ENCODE results near the gene PRSS33.

PRSS33 gene

GRCh38 chr16:2798723-2799204 is 11.4 kb upstream of the PRSS33 start:
- DNase-seq (ENCODE audit: extremely low spot score): no peak
- TF ChIP-seq ELF4 (IDR thresholded peaks at IDR 0.05): no peak
- no peak for TF ChIP-seq HDGF (IDR thresholded peaks at IDR 0.05; ENCODE audit: borderline replicate concordance)
- no peak for TF ChIP-seq PKNOX1 (IDR thresholded peaks at IDR 0.05)
- no peak for TF ChIP-seq SP1 (IDR thresholded peaks at IDR 0.05)
- no peak for TF ChIP-seq FOXA1 (IDR thresholded peaks at IDR 0.05)
- no peak for TF ChIP-seq L3MBTL2 (conservative IDR thresholded peaks at IDR 0.05)
- TF ChIP-seq FOXK2 (IDR thresholded peaks at IDR 0.05): no peak
- TF ChIP-seq BHLHE40 (IDR thresholded peaks at IDR 0.05; ENCODE audit: borderline replicate concordance): no peak
- no peak for TF ChIP-seq ZNF384 (IDR thresholded peaks at IDR 0.05)
- TF ChIP-seq LEF1 (IDR thresholded peaks at IDR 0.05; ENCODE audit: borderline replicate concordance): no peak
- TF ChIP-seq CTBP1 (IDR thresholded peaks at IDR 0.05; ENCODE audit: borderline replicate concordance): no peak
- no peak for TF ChIP-seq TARDBP (IDR thresholded peaks at IDR 0.05)
- no peak for TF ChIP-seq FOXM1 (IDR thresholded peaks at IDR 0.05; ENCODE audit: borderline replicate concordance)
- no peak for TF ChIP-seq NFRKB (IDR thresholded peaks at IDR 0.05)
- TF ChIP-seq ARNT (IDR thresholded peaks at IDR 0.05): no peak
- TF ChIP-seq SUZ12 (IDR thresholded peaks at IDR 0.05): no peak
- CTCF ChIA-PET: no interaction called here
- POLR2A ChIA-PET: interaction anchor here (1.2 to 1.5 kb wide), 2 partner anchors 21 to 47 kb away, joined by 4 to 6 read pairs; partner anchors contain the start of gene SRRM2

GRCh38 chr16:2795395-2796143 is 8.2 kb upstream of the PRSS33 start:
- TF ChIP-seq FOXK2 (IDR thresholded peaks at IDR 0.05): no peak
- no peak for TF ChIP-seq FOXM1 (IDR thresholded peaks at IDR 0.05; ENCODE audit: borderline replicate concordance)
- no peak for TF ChIP-seq ZNF384 (IDR thresholded peaks at IDR 0.05)
- TF ChIP-seq ELF4 (IDR thresholded peaks at IDR 0.05): no peak
- TF ChIP-seq L3MBTL2 (conservative IDR thresholded peaks at IDR 0.05): no peak
- ChIA-PET CTCF (no interaction called here), POLR2A (interaction anchor here (1.2 kb wide), 1 partner anchor 43 kb away, joined by 4 read pairs; the partner anchor contains the start of gene SRRM2)
- no peak for DNase-seq (ENCODE audit: extremely low spot score)

GRCh38 chr16:2792940-2793339 is 5.6 kb upstream of the PRSS33 start:
- no peak for TF ChIP-seq PKNOX1 (IDR thresholded peaks at IDR 0.05)
- no peak for TF ChIP-seq FOXM1 (IDR thresholded peaks at IDR 0.05; ENCODE audit: borderline replicate concordance)
- TF ChIP-seq FOXA1 (IDR thresholded peaks at IDR 0.05): no peak
- no peak for TF ChIP-seq ZNF384 (IDR thresholded peaks at IDR 0.05)
- no peak for TF ChIP-seq ELF4 (IDR thresholded peaks at IDR 0.05)
- no peak for TF ChIP-seq SUZ12 (IDR thresholded peaks at IDR 0.05)
- no peak for TF ChIP-seq LEF1 (IDR thresholded peaks at IDR 0.05; ENCODE audit: borderline replicate concordance)
- TF ChIP-seq HDGF (IDR thresholded peaks at IDR 0.05; ENCODE audit: borderline replicate concordance): no peak
- no peak for TF ChIP-seq NFRKB (IDR thresholded peaks at IDR 0.05)
- no peak for TF ChIP-seq ARNT (IDR thresholded peaks at IDR 0.05)
- TF ChIP-seq BHLHE40 (IDR thresholded peaks at IDR 0.05; ENCODE audit: borderline replicate concordance): no peak
- no peak for TF ChIP-seq TARDBP (IDR thresholded peaks at IDR 0.05)
- TF ChIP-seq L3MBTL2 (conservative IDR thresholded peaks at IDR 0.05): no peak
- TF ChIP-seq FOXK2 (IDR thresholded peaks at IDR 0.05): no peak
- no peak for TF ChIP-seq CTBP1 (IDR thresholded peaks at IDR 0.05; ENCODE audit: borderline replicate concordance)
- no peak for TF ChIP-seq SP1 (IDR thresholded peaks at IDR 0.05)
- POLR2A ChIA-PET: interaction anchor here (3.9 kb wide), 1 partner anchor 15 kb away, joined by 23 read pairs; the partner anchor contains the start of gene ELOB
- DNase-seq (ENCODE audit: extremely low spot score): no peak
- CTCF ChIA-PET: interaction anchor here (0.6 kb wide), 1 partner anchor 82 kb away, joined by 7 read pairs; no protein-coding TSS in a partner anchor

GRCh38 chr16:2791174-2791573 is 3.8 kb upstream of the PRSS33 start:
- CTCF ChIA-PET: no interaction called here
- no peak for DNase-seq (ENCODE audit: extremely low spot score)
- POLR2A ChIA-PET: interaction anchor here (3.9 kb wide), 1 partner anchor 13 kb away, joined by 23 read pairs; the partner anchor contains the start of gene ELOB
- TF ChIP-seq ELF4 (IDR thresholded peaks at IDR 0.05) (no peak), SP1 (IDR thresholded peaks at IDR 0.05) (no peak), PKNOX1 (IDR thresholded peaks at IDR 0.05) (no peak), LEF1 (IDR thresholded peaks at IDR 0.05; ENCODE audit: borderline replicate concordance) (no peak), ARNT (IDR thresholded peaks at IDR 0.05) (no peak), TARDBP (IDR thresholded peaks at IDR 0.05) (no peak), FOXA1 (IDR thresholded peaks at IDR 0.05) (no peak), NFRKB (IDR thresholded peaks at IDR 0.05) (no peak), CTBP1 (IDR thresholded peaks at IDR 0.05; ENCODE audit: borderline replicate concordance) (no peak), ZNF384 (IDR thresholded peaks at IDR 0.05) (no peak), SUZ12 (IDR thresholded peaks at IDR 0.05) (no peak), HDGF (IDR thresholded peaks at IDR 0.05; ENCODE audit: borderline replicate concordance) (no peak)

- TF ChIP-seq HDGF (IDR thresholded peaks at IDR 0.05; ENCODE audit: borderline replicate concordance): no peak
- no peak for TF ChIP-seq SUZ12 (IDR thresholded peaks at IDR 0.05)
- TF ChIP-seq BHLHE40 (IDR thresholded peaks at IDR 0.05; ENCODE audit: borderline replicate concordance): no peak
- no peak for TF ChIP-seq ARNT (IDR thresholded peaks at IDR 0.05)
- no peak for TF ChIP-seq ZNF384 (IDR thresholded peaks at IDR 0.05)
- no peak for TF ChIP-seq SP1 (IDR thresholded peaks at IDR 0.05)
- TF ChIP-seq FOXM1 (IDR thresholded peaks at IDR 0.05; ENCODE audit: borderline replicate concordance): no peak
- TF ChIP-seq NFRKB (IDR thresholded peaks at IDR 0.05): no peak
- no peak for TF ChIP-seq TARDBP (IDR thresholded peaks at IDR 0.05)
- no peak for TF ChIP-seq L3MBTL2 (conservative IDR thresholded peaks at IDR 0.05)
- no peak for TF ChIP-seq LEF1 (IDR thresholded peaks at IDR 0.05; ENCODE audit: borderline replicate concordance)
- TF ChIP-seq PKNOX1 (IDR thresholded peaks at IDR 0.05): no peak
- DNase-seq (ENCODE audit: extremely low spot score): no peak
- POLR2A ChIA-PET: interaction anchor here (3.9 kb wide), 1 partner anchor 13 kb away, joined by 23 read pairs; the partner anchor contains the start of gene ELOB
- CTCF ChIA-PET: no interaction called here
These were observed 3.3 kb upstream of the PRSS33 start for GRCh38 chr16:2790631-2791030.
